Activated T-cell treated with anti-CD3 and anti-CD28 coated beads for 48 hours (primary cell): Measurements from ENCODE around the gene CNIH2.
A peak's percentile ranks its signal among the peaks of the same experiment; 100 is the strongest.
"Not testable (repeated sequence)": the region's sequence is repeated elsewhere in the genome, so short reads cannot be mapped to it uniquely, and the experiment has no call there.

Experiments
- DNase-seq: peaks from one replicate; pipeline ENCODE4 v3.0.0-alpha.2; 2020; ENCODE audit warnings: low read depth

The CNIH2 gene

GRCh38 chr11:66277471-66278362, at the start of gene CNIH2:
TSS of gene CNIH2 (plus strand) at chr11:66278175. CDS start at chr11:66278457, 282 bp downstream.
- peak; percentile 52 for DNase-seq

- DNase-seq: no peak
Observed at GRCh38 chr11:66228521-66228920, 49.5 kb upstream of the CNIH2 start.

GRCh38 chr11:66230156-66230555, 47.8 kb upstream of the CNIH2 start:
- DNase-seq: no peak

- no peak for DNase-seq
Observed at GRCh38 chr11:66230978-66231377, 47.0 kb upstream of the CNIH2 start.

- no peak for DNase-seq
Observed at GRCh38 chr11:66231561-66231960, 46.4 kb upstream of the CNIH2 start.

- DNase-seq: no peak
Observed at GRCh38 chr11:66232769-66233168, 45.2 kb upstream of the CNIH2 start.

- no peak for DNase-seq
Observed at GRCh38 chr11:66233301-66233700, 44.7 kb upstream of the CNIH2 start.

- DNase-seq: no peak
Observed at GRCh38 chr11:66235141-66235540, 42.8 kb upstream of the CNIH2 start.

GRCh38 chr11:66237867-66238266, 40.1 kb upstream of the CNIH2 start:
- DNase-seq: no peak

GRCh38 chr11:66238786-66239413, 39.1 kb upstream of the CNIH2 start:
- no peak for DNase-seq

GRCh38 chr11:66239511-66239910, 38.5 kb upstream of the CNIH2 start:
- no peak for DNase-seq

- no peak for DNase-seq
Observed at GRCh38 chr11:66239998-66240780, 37.8 kb upstream of the CNIH2 start.

GRCh38 chr11:66240781-66241136, 37.2 kb upstream of the CNIH2 start:
- no peak for DNase-seq

- DNase-seq: no peak
Observed at GRCh38 chr11:66242095-66242765, 35.7 kb upstream of the CNIH2 start.

GRCh38 chr11:66243782-66244535, 34.0 kb upstream of the CNIH2 start:
- no peak for DNase-seq

GRCh38 chr11:66247295-66247694, 30.7 kb upstream of the CNIH2 start:
- DNase-seq: no peak

- no peak for DNase-seq
Observed at GRCh38 chr11:66247801-66248200, 30.2 kb upstream of the CNIH2 start.

- no peak for DNase-seq
Observed at GRCh38 chr11:66248903-66249302, 29.1 kb upstream of the CNIH2 start.

GRCh38 chr11:66251809-66252208, 26.2 kb upstream of the CNIH2 start:
- DNase-seq: no peak

- not testable (repeated sequence) for DNase-seq
Observed at GRCh38 chr11:66253081-66253480, 24.9 kb upstream of the CNIH2 start.

- no peak for DNase-seq
Observed at GRCh38 chr11:66258473-66258893, 19.5 kb upstream of the CNIH2 start.
